Measurements from ENCODE around the gene BCOR.

Gene BCOR

GRCh38 chrX:40008791-40009461, 88.8 kb downstream of the BCOR start (continued):
- TF ChIP-seq PATZ1 (CRISPR knock-in tag; IDR thresholded peaks at IDR 0.05; ENCODE audit: borderline replicate concordance): no peak

GRCh38 chrX:40007756-40008705, 89.7 kb downstream of the BCOR start:
- ATAC-seq: no peak
- TF ChIP-seq POU6F1 (CRISPR knock-in tag; IDR thresholded peaks at IDR 0.05; ENCODE audit: borderline replicate concordance, low read depth) (no peak), RARB (CRISPR knock-in tag; IDR thresholded peaks at IDR 0.05) (no peak), ZC3H10 (CRISPR knock-in tag; IDR thresholded peaks at IDR 0.05) (no peak), ESRRG (CRISPR knock-in tag; IDR thresholded peaks at IDR 0.05) (no peak), SNAI2 (CRISPR knock-in tag; IDR thresholded peaks at IDR 0.05) (no peak), ZNF565 (CRISPR knock-in tag; conservative IDR thresholded peaks at IDR 0.05; ENCODE audit: low read depth) (no peak), OSR1 (CRISPR knock-in tag; IDR thresholded peaks at IDR 0.05) (no peak), ZFP3 (CRISPR knock-in tag; IDR thresholded peaks at IDR 0.05) (no peak), TSHZ2 (CRISPR knock-in tag; IDR thresholded peaks at IDR 0.05) (no peak), ZNF8 (CRISPR knock-in tag; IDR thresholded peaks at IDR 0.05) (no peak), PATZ1 (CRISPR knock-in tag; IDR thresholded peaks at IDR 0.05; ENCODE audit: borderline replicate concordance) (no peak), CSRNP3 (CRISPR knock-in tag; IDR thresholded peaks at IDR 0.05) (no peak), ISL1 (CRISPR knock-in tag; IDR thresholded peaks at IDR 0.05) (no peak), ZFP30 (CRISPR knock-in tag; IDR thresholded peaks at IDR 0.05) (no peak), BACH2 (CRISPR knock-in tag; IDR thresholded peaks at IDR 0.05; ENCODE audit: borderline replicate concordance) (no peak)

- ATAC-seq: no peak
Measured at GRCh38 chrX:40007131-40007755, 90.5 kb downstream of the BCOR start.

More at GRCh38 chrX:40007131-40007755, 90.5 kb downstream of the BCOR start:
- TF ChIP-seq CSRNP3 (CRISPR knock-in tag; IDR thresholded peaks at IDR 0.05) (no peak), ZNF565 (CRISPR knock-in tag; conservative IDR thresholded peaks at IDR 0.05; ENCODE audit: low read depth) (no peak), RARB (CRISPR knock-in tag; IDR thresholded peaks at IDR 0.05) (no peak), TSHZ2 (CRISPR knock-in tag; IDR thresholded peaks at IDR 0.05) (no peak), BACH2 (CRISPR knock-in tag; IDR thresholded peaks at IDR 0.05; ENCODE audit: borderline replicate concordance) (no peak), ZFP3 (CRISPR knock-in tag; IDR thresholded peaks at IDR 0.05) (no peak), ISL1 (CRISPR knock-in tag; IDR thresholded peaks at IDR 0.05) (no peak), PPARA (CRISPR knock-in tag; IDR thresholded peaks at IDR 0.05; ENCODE audit: borderline replicate concordance) (no peak), SNAI2 (CRISPR knock-in tag; IDR thresholded peaks at IDR 0.05) (no peak)

Data from SK-N-SH treated with all-trans-retinoic acid at 6 μM for 48 hours (cell line).